ENCODE results near the gene SOX8.
A peak's percentile ranks its signal among the peaks of the same experiment; 100 is the strongest.
"Not testable (repeated sequence)": the region's sequence is repeated elsewhere in the genome, so short reads cannot be mapped to it uniquely, and the experiment has no call there.

The SOX8 gene

DNA sequence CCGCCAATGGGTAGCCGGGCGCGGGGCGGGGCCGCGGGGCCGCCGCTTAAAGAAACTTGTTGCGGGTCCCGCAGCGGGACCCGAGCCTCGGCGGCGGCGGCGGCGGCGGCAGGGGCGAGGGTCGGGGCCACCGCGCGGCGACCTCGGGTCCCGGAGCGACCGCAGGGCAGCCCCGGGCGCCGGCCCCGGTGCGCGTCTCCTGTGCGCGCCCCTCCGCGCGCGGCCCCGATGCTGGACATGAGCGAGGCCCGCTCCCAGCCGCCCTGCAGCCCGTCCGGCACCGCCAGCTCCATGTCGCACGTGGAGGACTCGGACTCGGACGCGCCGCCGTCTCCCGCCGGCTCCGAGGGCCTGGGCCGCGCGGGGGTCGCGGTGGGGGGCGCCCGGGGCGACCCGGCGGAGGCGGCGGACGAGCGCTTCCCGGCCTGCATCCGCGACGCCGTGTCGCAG lies at the start of gene SOX8:
Gene SOX8 (plus strand): TSS at position 76 of the 450 bp plus-strand sequence. CDS start 153 bp downstream, at position 229.
- FAIRE-seq (no peak), DNase-seq (ENCODE audit: low spot score) (no peak)

DNA sequence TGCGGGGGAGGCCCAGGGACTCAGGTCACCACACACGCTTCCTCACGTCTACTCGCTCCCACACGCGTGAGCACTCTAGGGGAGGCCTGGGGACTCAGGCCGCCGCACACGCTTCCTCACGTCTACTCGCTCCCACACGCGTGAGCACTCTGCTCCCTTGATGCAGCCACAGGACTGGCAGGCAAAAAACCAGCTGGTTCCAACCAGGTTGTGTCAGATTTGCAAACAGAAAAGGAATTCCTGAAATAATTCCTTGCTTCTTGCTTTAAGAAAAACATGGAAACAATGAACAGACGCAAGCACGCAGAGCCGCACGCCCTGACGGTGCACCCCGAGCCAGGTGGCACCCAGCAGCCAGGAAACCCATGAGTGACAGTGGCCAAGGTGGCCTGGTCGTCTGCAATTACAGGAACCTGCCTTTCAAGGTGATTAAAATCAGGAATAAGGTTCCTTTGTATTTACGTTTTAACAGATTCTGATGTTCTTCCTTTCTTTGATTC lies 48.7 kb upstream of the SOX8 start:
- FAIRE-seq, result no peak
- DNase-seq (ENCODE audit: low spot score), result no peak

DNA sequence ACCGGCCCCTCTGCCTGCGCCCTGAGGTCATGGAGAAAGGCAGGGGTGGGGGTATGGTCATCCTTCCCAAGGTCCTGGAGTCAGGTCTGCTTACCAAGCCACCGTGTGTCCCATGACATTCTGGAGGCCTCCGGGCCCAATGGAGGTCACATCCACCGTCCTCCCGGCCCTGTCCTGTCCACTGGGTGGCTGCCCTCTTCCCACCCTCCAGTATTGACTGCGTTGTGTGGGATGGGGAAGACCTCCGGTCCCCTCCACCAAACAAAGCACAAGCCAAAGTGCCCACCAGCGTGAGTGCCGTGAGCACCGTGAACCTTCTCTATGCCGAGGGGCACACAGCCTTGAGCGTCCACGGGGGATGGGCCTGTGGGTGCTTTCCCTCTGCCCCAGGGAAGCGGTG lies 48.0 kb upstream of the SOX8 start:
- DNase-seq (ENCODE audit: low spot score) (no peak), FAIRE-seq (no peak)

DNA sequence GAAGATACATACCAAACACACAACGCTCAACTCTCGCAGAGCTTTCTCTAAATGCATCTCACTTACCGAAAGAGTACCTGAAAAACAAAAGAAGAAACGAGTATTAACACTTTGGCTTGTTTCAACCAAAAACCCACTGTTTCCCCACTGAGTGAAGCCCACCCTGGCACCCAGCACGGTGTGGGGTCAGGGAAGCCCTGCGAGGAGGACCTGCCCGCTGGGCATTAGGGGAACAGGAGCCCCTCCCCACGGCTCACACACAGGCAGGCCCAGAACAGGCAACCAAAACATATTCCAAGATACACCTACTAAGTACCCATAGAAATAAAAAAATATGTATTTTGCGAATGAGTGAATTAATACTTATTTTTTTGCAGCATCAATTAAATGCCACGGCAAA lies 47.4 kb upstream of the SOX8 start:
- DNase-seq (ENCODE audit: low spot score) (no peak), FAIRE-seq (no peak)

DNA sequence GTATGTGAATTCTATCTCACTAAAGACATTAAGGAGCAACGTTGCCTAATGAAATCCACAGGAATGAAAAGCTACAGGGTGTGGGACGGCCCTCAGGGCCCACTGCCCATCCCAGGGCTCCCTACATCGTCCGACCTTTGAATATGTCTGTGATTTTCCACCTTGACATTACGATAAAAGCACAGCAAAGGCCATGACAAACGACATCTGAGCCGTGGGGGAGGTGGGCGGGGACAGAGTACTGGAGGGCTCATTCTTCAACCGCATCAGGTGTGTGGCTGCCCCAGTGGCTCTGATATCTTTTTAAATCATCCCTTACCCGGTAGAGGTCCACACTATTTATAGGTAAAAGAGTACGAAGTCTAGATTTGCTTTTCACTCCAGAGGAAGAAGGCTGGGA lies 45.9 kb upstream of the SOX8 start:
- DNase-seq (ENCODE audit: low spot score) (no peak), FAIRE-seq (no peak)

DNA sequence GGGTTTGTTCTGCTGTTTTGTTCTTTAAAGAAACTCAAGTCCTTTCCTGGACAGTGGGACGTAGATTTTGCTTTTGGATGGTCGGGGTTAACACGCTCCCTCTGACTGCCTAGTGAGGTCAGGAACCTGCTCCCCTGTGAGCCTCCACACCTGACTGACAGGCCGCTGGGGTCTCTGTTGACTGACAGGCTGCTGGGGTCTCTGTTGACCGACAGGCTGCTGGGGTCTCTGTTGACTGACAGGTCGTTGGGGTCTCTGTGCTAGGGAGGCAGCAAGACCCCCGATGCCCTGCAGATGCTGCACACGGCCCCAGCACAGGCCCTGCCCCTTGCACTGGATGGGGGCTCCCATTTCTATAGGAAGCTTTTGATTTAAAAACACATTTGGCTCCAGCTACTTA lies 44.3 kb upstream of the SOX8 start:
- no peak for FAIRE-seq
- no peak for DNase-seq (ENCODE audit: low spot score)

DNA sequence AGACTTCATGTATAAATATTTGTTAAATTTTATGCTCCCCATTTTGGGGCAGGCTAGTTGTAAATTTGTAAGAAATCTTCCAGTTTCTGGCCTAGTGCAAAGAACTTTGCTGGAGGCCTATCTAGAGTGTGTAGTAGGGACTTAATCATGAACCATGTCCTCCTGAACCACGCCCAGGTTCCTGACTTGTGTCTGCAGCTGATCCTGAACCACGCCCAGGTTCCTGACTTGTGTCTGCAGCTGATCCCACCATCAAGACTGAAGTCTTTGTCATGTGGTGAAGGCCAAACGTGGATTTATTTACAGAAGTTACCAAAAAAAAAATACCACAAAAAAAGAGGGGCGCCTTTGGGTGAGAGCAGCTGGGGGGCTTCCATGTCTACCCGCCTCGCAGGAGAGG lies 43.8 kb upstream of the SOX8 start:
- FAIRE-seq, result no peak
- no peak for DNase-seq (ENCODE audit: low spot score)

DNA sequence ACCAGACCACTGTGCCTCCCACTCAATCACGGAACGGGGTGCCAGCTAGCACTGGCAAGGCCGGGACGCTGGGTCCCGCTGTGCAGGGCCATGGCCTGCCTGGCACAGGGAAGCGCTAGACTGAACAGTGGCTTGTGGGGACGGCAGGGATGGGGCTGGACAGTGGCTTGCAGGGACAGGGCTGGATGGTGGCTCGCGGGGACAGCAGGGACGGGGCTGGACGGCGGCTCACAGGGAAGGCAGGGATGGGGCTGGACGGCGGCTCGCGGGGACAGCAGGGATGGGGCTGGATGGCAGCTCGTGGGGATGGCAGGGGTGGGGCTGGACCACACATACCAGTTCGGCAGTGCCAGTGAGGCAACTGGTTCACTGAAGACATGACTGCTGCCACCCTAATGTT lies 43.4 kb upstream of the SOX8 start:
- FAIRE-seq, result no peak
- no peak for DNase-seq (ENCODE audit: low spot score)

DNA sequence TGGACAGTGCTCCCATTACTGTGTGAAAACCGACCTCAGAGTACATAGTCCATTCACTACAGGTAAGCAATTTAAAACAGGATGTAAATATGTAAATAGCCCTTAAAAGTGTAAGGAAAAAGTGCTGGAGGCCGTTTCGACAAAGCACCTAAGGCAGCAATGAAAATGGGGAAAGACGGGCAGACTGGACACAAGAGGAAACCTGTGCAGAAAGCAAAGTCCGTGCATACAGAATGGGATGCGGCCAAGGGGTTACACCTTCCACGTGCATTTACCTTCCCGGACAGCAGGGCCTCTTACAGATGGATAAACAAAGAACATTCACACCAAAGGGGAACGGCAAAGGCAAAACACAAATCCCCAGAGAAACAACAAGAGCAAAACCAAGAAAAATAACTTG lies 42.8 kb upstream of the SOX8 start:
- FAIRE-seq (no peak), DNase-seq (ENCODE audit: low spot score) (no peak)

DNA sequence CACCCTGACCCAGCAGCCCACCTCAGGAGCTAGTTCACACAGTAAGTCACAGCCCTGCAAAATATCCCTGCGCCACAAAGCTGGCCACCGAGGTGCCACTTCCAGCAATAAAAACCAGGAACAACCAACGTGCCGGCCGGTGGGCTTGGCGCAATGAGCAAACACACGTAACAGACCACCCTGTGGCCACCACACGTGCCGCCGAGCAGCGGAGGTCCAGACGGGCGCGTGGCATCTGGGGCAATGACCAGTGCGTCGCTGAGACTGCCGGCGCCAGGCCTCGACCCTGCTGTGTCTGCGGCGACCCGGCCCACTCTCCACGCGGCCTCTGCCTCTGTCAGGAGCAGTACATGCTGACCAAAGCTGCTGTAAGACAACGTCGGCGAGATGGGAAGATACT lies 42.3 kb upstream of the SOX8 start:
- FAIRE-seq, result no peak
- no peak for DNase-seq (ENCODE audit: low spot score)

DNA sequence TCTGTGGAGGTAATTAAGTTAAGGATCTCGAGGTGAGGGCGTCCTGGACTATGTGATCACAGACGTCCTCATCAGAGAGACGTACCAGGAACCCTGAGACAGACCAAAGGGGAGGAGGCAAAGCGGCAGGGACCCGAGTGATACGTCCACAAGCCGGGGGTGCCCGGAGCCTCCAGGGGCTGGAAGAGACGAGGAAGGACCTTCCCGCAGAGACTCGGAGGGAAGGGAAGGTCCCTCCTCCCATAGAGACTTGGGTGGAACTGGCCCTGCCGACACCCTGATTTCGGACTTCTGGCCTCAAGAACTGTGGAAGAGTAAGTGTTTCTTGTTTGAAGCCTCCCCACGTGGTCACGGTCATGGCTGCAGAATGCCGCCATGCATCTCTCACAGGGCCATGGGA lies 41.6 kb upstream of the SOX8 start:
- DNase-seq (ENCODE audit: low spot score), result no peak
- FAIRE-seq, result no peak

DNA sequence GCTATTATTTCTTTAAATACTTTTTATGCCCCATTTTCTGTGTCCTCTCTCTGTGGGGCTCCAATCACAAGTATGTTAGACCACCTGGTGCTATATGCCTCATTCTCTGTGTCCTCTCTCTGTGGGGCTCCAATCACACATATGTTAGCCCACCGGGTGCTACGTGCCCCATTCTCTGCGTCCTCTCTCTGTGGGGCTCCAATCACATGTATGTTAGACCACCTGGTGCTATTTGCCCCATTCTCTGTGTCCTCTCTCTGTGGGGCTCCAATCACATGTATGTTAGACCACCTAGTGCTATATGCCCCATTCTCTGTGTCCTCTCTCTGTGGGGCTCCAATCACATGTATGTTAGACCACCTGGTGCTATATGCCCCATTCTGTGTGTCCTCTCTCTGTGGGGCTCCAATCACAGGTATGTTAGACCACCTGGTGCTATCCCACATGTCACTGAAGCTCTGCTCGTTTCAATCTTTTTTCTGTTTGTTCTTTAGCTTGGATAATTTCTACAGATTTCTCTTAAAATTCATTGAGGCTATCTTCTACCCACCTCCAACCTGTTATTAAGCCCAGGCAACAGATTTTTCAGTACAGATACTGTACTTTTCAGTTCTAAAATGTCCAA lies 39.0 kb upstream of the SOX8 start:
- FAIRE-seq, result no peak
- DNase-seq (ENCODE audit: low spot score), result no peak

DNA sequence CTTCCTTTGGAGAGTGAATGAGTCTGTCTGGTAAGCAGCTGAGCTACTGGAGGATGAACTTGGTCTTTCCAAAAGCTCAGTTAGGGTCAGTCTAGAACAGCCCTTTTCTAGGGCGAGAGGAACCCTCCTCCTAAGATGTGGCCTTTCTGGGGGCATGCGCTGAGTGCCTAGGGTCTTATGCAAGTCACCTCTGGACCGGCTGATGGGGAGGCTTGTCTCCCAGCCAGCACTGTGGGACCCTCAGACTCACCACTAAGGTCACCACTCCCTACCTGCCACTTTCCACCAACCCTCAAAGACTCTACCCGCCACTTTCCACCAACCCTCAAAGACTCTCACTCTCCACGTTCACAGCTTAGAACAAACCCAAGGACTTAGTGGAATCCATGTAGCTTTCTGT lies 37.6 kb upstream of the SOX8 start:
- FAIRE-seq (no peak), DNase-seq (ENCODE audit: low spot score) (no peak)

DNA sequence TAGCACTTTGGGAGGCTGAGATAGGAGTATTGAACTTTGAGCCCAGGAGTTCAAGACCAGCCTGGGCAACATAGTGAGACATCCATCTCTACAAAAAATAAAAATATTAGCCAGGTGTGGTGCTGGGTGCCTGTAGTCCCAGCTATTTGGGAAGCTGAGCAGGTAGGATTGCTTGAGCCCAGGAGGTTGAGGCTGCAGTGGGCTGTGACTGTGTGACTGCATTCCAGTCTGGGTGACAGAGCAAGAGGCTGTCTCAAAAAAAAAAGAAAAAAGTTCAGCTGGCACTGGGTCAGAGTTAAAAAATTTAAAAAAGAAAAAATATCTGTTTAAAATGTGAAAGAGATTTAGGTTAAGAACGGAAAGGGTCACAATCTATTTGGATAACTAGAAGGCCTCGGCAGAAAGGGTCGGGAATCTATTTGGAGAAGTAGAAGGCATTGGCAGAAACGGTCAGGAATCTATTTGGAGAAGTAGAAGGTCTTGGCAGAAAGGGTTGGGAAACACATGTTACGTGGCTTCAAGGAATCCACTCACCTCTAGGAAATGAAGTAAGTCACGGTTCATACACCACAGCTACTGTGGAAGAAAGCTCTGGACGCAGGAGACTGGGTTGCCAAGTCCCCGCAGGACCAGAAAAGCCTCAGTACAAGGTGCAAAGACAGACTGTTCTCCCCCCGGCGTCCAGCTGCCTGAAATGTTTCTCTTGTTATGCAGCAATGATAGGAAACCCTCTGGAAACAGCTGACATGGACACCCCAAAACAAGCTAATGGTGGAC lies 36.1 kb upstream of the SOX8 start:
- no peak for FAIRE-seq
- DNase-seq (ENCODE audit: low spot score), result no peak

DNA sequence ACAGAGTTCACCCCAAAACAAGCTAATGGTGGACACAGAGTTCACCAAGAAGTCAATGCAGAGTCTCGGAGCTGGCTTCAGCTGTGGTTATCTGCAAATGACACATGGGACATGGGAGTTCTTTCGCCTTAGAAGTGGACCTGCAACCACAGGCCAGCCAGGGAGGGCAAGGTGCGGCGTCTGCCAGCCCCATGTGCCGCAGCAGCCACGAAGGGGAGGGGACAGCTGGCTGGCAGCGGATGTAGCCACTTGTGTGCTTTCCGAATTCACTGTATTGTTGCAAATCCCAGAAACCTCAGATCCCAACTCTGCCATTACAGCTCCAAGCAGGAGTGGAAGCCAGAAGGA lies 35.5 kb upstream of the SOX8 start:
- FAIRE-seq (no peak), DNase-seq (ENCODE audit: low spot score) (no peak)

DNA sequence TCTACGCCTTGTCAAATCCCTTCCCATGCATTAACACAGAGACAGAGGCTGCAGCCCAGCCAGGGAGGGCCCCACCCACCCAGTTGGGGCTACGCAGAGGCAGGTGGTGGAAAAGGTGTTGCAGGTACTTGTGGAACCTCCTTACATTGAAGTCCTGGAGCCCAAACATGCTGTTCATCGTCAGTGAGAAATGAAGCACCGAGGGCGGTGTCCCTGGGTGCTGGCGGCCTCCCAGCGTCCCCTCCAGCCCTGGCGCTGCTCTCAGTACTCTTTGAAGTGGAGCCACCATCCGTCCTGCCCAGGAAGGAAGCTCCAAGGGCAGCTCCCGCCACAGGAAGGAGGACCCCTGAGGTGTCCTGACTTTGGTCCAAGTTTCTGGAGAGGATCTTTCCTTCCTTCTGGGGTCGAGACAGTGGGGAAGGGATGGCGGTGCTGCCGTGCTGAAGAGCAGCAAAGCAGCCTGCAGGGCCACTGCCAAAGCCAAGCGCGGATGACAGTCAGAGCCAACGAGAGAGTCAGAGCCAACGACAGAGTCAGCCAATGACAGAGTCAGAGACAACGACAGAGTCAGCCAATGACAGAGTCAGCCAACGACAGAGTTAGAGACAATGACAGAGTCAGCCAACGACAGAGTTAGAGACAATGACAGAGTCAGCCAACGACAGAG lies 34.2 kb upstream of the SOX8 start:
- no peak for FAIRE-seq
- DNase-seq (ENCODE audit: low spot score), result no peak

DNA sequence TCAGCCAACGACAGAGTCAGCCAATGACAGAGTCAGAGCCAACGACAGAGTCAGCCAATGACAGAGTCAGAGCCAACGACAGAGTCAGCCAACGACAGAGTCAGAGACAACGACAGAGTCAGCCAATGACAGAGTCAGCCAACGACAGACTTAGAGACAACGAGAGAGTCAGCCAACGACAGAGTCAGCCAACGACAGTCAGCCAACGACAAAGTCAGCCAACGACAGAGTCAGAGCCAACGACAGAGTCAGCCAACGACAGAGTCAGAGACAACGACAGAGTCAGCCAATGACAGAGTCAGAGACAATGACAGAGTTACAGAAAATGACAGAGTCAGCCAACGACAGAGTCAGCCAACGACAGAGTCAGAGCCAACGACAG lies 33.7 kb upstream of the SOX8 start:
- FAIRE-seq; DNase-seq (ENCODE audit: low spot score): not testable (repeated sequence)

DNA sequence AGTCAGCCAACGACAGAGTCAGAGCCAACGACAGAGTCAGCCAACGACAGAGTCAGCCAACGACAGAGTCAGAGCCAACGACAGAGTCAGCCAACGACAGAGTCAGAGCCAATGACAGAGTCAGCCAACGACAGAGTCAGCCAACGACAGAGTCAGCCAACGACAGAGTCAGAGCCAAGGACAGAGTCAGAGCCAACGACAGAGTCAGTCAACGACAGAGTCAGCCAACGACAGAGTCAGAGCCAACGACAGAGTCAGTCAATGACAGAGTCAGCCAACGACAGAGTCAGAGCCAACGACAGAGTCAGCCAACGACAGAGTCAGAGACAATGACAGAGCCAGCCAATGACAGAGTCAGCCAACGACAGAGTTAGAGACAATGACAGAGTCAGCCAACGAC lies 32.8 kb upstream of the SOX8 start:
- DNase-seq (ENCODE audit: low spot score); FAIRE-seq: not testable (repeated sequence)

DNA sequence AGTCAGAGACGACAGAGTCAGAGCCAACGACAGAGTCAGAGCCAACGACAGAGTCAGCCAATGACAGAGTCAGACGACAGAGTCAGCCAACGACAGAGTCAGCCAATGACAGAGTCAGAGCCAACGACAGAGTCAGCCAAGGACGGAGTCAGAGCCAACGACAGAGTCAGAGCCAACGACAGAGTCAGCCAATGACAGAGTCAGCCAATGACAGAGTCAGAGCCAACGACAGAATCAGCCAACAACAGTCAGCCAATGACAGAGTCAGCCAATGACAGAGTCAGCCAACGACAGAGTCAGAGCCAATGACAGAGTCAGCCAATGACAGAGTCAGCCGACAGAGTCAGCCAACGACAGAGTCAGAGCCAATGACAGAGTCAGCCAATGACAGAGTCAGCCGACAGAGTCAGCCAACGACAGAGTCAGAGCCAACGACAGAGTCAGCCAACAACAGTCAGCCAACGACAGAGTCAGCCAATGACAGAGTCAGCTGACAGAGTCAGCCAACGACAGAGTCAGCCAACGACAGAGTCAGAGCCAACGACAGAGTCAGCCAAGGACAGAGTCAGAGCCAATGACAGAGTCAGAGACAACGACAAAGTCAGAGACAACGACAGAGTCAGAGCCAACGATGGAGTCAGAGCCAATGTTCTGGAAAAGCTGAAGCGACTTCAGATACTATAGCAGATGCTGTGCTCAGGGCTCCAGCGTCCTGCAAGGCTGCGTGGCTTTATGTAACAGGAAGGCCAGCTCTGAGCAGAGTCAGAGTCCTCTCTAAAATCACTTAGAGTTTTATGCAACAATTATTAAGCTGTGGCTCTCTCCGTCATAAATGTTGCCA lies 30.6 kb upstream of the SOX8 start:
- FAIRE-seq; DNase-seq (ENCODE audit: low spot score): not testable (repeated sequence)

DNA sequence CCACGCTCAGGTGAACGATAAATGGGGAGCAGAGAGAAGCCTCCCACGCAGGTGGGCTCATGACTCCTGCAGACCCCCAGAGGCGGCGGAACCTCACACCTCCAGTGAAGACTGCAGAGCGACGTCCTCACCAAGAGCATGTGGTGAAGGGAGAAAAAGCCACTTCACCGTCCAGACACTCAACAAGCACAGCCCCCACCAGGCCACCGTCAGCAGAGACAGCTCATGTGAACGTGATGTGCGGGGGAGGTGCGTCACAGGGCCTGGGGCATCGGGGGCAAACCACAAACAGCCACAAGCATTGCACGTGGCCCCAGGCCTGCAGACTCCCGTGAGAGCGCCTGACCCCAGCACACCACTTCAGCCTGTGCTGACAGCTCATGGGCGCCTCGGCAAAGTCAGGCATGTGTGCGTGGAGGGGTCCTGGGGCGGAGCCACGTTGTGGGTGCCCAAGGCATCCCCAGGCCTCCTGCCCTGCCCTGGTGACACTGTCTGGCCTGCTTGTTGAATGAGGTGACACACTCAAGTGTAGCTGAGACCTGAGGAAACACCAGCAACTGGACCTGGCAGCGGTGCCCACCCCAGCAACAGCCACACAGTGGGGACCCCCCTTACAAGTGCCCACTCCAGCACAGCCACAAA lies 29.8 kb upstream of the SOX8 start:
- DNase-seq (ENCODE audit: low spot score) (peak; percentile 83), FAIRE-seq (peak; percentile 77)

DNA sequence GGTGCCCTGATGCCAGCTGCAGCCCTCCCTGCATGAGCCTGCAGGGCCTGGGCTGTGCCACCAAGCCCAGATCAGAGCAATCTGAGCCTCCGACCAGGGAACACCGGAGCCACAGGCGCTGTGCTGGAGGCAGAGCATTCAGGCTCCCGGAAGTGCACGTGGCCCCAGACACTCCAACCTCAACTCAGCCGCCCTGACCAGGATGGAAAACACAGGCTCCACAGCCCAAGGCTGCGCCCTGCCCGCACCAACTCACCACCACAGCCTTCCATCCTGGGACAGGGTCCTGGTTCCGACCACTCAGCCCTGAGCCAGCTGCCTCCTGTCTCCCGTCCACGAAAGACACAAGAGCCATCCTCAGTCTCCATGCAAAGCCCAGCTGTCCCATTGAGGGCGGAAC lies 29.2 kb upstream of the SOX8 start:
- no peak for FAIRE-seq
- no peak for DNase-seq (ENCODE audit: low spot score)
